Prostate gland (tissue), 2 donors: ENCODE measurements around the gene MKRN2.

Experiments used
- CTCF ChIP-seq, 4 experiments: fragments of 200-600 bp in 2 of 4; fragments of 450-650 bp in 2 of 4; sonication (generic) in 2 of 4; IDR thresholded peaks; 1 replicate in 3 of 4; 2 replicates in 1 of 4; pipeline ENCODE4 v1.5.1; 2016 to 2019; ENCODE audit warnings: antibody characterized with exemption in 4 of 4, mild to moderate bottlenecking in 2 of 4, moderate library complexity in 2 of 4
- POLR2A ChIP-seq: fragments of 450-650 bp; IDR thresholded peaks from one replicate; pipeline ENCODE4 v1.6.1; 2016; ENCODE audit warnings: antibody characterized with exemption, mild to moderate bottlenecking

- no peak for TF ChIP-seq CTCF (IDR thresholded peaks at IDR 0.05)
- no peak for TF ChIP-seq POLR2A
These were observed 47.1 kb downstream of the MKRN2 start for GRCh38 chr3:12603969-12604368.
